Caco-2 (cell line): ENCODE results near the gene TMC1. TPM values are rescaled to one million over a fixed set of nuclear protein-coding genes. Genes with fewer than 3 reads are reported as not detected.

Experiments
- BruUV-seq: library from RNA; stranded (reverse); fragments of 400-500 nt; replicated peaks from 2 replicates; lab custom pipeline; 2021; lab: Mats Ljungman, UMichigan
- CTCF ChIA-PET: fragments of 300-600 bp; sonication (Branson Sonifier 250); formaldehyde crosslinking; loops from one replicate; lab custom pipeline; 2022; ENCODE audit warnings: antibody characterized with exemption; lab: Charles Lee
- POLR2A ChIA-PET: fragments of 300-600 bp; sonication (Branson Sonifier 250); formaldehyde crosslinking; loops from one replicate; lab custom pipeline; 2022; ENCODE audit warnings: antibody characterized with exemption; lab: Charles Lee
- DNase-seq, 2 experiments: peaks; one replicate each; pipeline versions ENCODE4 v3.0.0 to v3.0.0-alpha.2; 2020 to 2022
- H3K27me3 ChIP-seq: replicated peaks from 2 replicates; pipeline ENCODE4 v1.6.0; 2011; ENCODE audit warnings: low read length; ENCODE audit not compliant: control insufficient read depth, insufficient read depth
- H3K36me3 ChIP-seq: 2 replicates; pipeline ENCODE4 v1.5.1; 2011; ENCODE audit warnings: low read length; ENCODE audit not compliant: control insufficient read depth, insufficient read depth
- H3K4me1 ChIP-seq: fragments of 250-450 bp; sonication (Bioruptor Pico); 2 replicates; pipeline ENCODE4 v1.5.1; 2020; ENCODE audit warnings: mild to moderate bottlenecking
- H3K4me3 ChIP-seq: 2 replicates; pipeline ENCODE4 v1.5.1; 2011; ENCODE audit warnings: low read depth, mild to moderate bottlenecking, control low read depth, low read length
- H3K9me3 ChIP-seq: fragments of 250-450 bp; sonication (Bioruptor Pico); 2 replicates; pipeline ENCODE4 v1.5.1; 2020; ENCODE audit warnings: mild to moderate bottlenecking, moderate library complexity
- H3K27ac Mint-ChIP-seq: one replicate; pipeline ENCODE4 v1.8.0; 2022; ENCODE audit warnings: mixed read lengths; ENCODE audit not compliant: unreplicated experiment
- H3K27me3 Mint-ChIP-seq: one replicate; pipeline ENCODE4 v1.8.0; 2022; ENCODE audit warnings: mixed read lengths; ENCODE audit not compliant: insufficient read depth, unreplicated experiment
- H3K36me3 Mint-ChIP-seq: one replicate; pipeline ENCODE4 v1.8.0; 2022; ENCODE audit warnings: mild to moderate bottlenecking, mixed read lengths; ENCODE audit not compliant: insufficient read depth, unreplicated experiment
- H3K4me1 Mint-ChIP-seq: one replicate; pipeline ENCODE4 v1.8.0; 2022; ENCODE audit warnings: low read depth, mixed read lengths; ENCODE audit not compliant: unreplicated experiment
- H3K4me3 Mint-ChIP-seq: one replicate; pipeline ENCODE4 v1.8.0; 2022; ENCODE audit warnings: mild to moderate bottlenecking, moderate library complexity, mixed read lengths; ENCODE audit not compliant: unreplicated experiment
- H3K9me3 Mint-ChIP-seq: one replicate; pipeline ENCODE4 v1.8.0; 2022; ENCODE audit warnings: mixed read lengths; ENCODE audit not compliant: unreplicated experiment
- intact Hi-C: fragments of 100-400 bp; cut with micrococcal nuclease; formaldehyde crosslinking; loops from one replicate; pipeline ENCODE4 v1.10.0; 2022; ENCODE audit not compliant: unreplicated experiment
- total RNA-seq: library from RNA; stranded (reverse); gene quantifications from 2 replicates; pipeline ENCODE4 v1.2.3, GENCODE V29; 2022
- TF ChIP-seq, protein P1 (sequence below), 2 experiments: fragments of 200-600 bp in 1 of 2; IDR thresholded peaks; 1 replicate in 1 of 2; 2 replicates in 1 of 2; pipeline versions ENCODE4 v1.5.1 to v1.8.0; 2011 to 2022; ENCODE audit warnings: antibody characterized with exemption in 1 of 2, control low read depth in 1 of 2, inconsistent platforms in 1 of 2, low read depth in 1 of 2, low read length in 1 of 2, mild to moderate bottlenecking in 1 of 2, moderate library complexity in 1 of 2; ENCODE audit not compliant: insufficient read depth in 1 of 2, severe bottlenecking in 1 of 2, unreplicated experiment in 1 of 2

The TMC1 gene
- total RNA-seq, 1 experiment from 2014 or later, result not detected

DNA sequence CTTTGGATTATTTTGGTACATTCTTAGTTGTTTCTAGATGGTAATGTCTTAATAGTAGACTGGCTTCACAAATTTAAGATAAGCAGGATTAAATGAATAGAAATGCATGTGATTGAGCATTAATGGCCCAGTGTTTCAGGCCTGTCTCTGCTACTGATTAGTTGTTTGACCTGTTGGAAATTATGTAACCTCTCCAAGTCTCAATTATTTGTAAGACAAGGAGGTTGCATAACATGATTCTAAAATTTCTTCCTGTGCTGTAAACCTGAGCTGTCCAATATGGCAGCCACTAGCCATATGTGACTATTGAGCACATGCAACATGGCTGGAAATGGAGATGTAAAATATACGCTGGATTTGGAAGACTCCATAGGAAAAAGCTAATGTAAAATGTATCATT is 333.9 kb downstream of the TMC1 start:
- Histone ChIP-seq H3K36me3 (no peaks in the 10 kb centered on the region), H3K9me3 (no peaks in the 10 kb centered on the region), H3K4me3 (no peak overlapping the region), H3K27me3 (no peaks in the 10 kb centered on the region), H3K4me1 (no peaks in the 10 kb centered on the region)
- TF ChIP-seq, protein P1, sequence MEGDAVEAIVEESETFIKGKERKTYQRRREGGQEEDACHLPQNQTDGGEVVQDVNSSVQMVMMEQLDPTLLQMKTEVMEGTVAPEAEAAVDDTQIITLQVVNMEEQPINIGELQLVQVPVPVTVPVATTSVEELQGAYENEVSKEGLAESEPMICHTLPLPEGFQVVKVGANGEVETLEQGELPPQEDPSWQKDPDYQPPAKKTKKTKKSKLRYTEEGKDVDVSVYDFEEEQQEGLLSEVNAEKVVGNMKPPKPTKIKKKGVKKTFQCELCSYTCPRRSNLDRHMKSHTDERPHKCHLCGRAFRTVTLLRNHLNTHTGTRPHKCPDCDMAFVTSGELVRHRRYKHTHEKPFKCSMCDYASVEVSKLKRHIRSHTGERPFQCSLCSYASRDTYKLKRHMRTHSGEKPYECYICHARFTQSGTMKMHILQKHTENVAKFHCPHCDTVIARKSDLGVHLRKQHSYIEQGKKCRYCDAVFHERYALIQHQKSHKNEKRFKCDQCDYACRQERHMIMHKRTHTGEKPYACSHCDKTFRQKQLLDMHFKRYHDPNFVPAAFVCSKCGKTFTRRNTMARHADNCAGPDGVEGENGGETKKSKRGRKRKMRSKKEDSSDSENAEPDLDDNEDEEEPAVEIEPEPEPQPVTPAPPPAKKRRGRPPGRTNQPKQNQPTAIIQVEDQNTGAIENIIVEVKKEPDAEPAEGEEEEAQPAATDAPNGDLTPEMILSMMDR (IDR thresholded peaks at IDR 0.05; ENCODE audit: insufficient read depth in 1 of 2, low read depth in 1 of 2, low read length in 1 of 2, severe bottlenecking in 1 of 2, unreplicated experiment in 1 of 2), result no peak
- Mint-ChIP-seq H3K4me3 (no peak overlapping the region), H3K4me1 (no peaks in the 10 kb centered on the region), H3K27me3 (no peaks in the 10 kb centered on the region), H3K36me3 (no peaks in the 10 kb centered on the region), H3K9me3 (no peaks in the 10 kb centered on the region), H3K27ac (no peak overlapping the region)
- CTCF ChIA-PET, result no interaction called here
- intact Hi-C loops, result loop anchor here (5.0 kb wide), 2 partner anchors 107 to 327 kb away; no protein-coding TSS in a partner anchor
- POLR2A ChIA-PET, result no interaction called here
- no peak for DNase-seq
- no TSS peak for BruUV-seq

DNA sequence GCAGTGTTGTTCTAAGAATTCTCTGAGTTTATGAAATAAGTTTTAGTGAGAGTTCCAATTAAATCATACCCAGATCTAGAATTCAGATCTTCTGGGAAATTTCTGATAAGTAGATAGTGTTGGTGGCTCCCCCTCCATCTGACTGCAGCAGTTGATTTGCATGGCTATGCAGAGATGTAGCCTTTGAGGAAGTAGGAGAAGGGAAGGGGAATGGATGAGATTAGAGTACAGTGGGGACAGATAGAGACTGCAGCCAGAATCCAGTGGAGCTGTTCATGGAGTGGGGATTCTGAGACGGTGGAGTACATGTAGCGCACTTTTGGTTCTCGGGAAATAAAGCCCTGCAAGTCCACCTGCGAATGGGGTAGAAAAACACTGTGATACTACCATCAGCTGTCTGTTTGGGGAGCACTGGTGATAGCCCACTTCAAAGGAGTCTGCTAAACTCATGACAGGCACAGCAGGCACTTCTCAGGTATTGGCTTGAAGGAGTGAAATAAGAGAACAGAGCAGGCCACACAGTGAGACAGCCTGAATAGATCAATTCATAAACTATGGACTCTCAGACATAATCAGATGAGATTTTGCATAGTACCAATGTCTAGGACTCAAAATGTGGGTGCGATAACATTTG is 334.6 kb downstream of the TMC1 start:
- POLR2A ChIA-PET, result no interaction called here
- Histone ChIP-seq H3K9me3 (no peaks in the 10 kb centered on the region), H3K36me3 (no peaks in the 10 kb centered on the region), H3K4me3 (no peak overlapping the region), H3K4me1 (no peaks in the 10 kb centered on the region), H3K27me3 (no peaks in the 10 kb centered on the region)
- Mint-ChIP-seq H3K4me3 (no peak overlapping the region), H3K36me3 (no peaks in the 10 kb centered on the region), H3K9me3 (no peaks in the 10 kb centered on the region), H3K4me1 (no peaks in the 10 kb centered on the region), H3K27me3 (no peaks in the 10 kb centered on the region), H3K27ac (no peak overlapping the region)
- intact Hi-C loops, result loop anchor here (5.0 kb wide), 2 partner anchors 106 to 326 kb away; no protein-coding TSS in a partner anchor
- CTCF ChIA-PET, result no interaction called here
- no TSS peak for BruUV-seq
- no peak for DNase-seq
- TF ChIP-seq, protein P1 (IDR thresholded peaks at IDR 0.05; ENCODE audit: insufficient read depth in 1 of 2, low read depth in 1 of 2, low read length in 1 of 2, severe bottlenecking in 1 of 2, unreplicated experiment in 1 of 2), result no peak

DNA sequence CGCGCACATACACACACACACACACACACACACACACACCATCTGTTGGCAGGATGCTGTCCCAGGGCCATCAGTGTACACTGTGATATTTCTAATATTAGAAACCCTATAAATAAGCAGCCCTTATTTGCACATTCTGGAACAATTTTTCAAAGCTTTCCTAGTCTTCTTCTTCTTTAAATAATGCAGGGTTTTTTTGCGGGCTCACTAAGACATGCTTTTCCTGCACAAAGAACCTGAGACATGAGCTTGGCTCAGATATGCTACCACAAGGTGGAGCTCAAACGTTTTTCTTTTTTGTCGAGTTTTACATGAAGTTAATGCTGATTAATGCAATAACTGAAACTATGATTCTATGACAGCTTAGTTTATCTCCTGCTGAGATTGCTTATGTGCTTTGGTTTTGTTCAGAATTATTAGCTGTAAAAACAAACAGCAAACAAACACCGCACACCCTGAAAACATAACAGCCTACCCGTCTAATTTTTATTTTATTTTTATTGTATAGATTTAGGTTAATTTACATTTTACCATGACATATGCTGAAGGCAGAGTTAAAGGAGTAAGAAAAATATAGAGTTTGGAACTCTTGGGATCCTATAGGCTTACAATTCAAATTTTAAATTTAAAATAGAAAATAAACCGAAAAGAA is 335.7 kb downstream of the TMC1 start:
- no TSS peak for BruUV-seq
- ChIA-PET CTCF (interaction anchor here (0.7 to 1.9 kb wide), 4 partner anchors 13 to 225 kb away, joined by 3 to 7 read pairs (median 6); no protein-coding TSS in a partner anchor), POLR2A (no interaction called here)
- H3K4me3 ChIP-seq, result no peak overlapping the region
- Mint-ChIP-seq H3K36me3 (no peaks in the 10 kb centered on the region), H3K27me3 (no peaks in the 10 kb centered on the region), H3K4me1 (no peaks in the 10 kb centered on the region), H3K9me3 (no peaks in the 10 kb centered on the region), H3K27ac (no peak overlapping the region), H3K4me3 (no peak overlapping the region)
- no peaks in the 10 kb centered on the region for H3K36me3 ChIP-seq
- H3K9me3 ChIP-seq, result no peaks in the 10 kb centered on the region
- intact Hi-C loops, result loop anchor here (1.0 to 5.0 kb wide), 4 partner anchors 105 to 325 kb away; no protein-coding TSS in a partner anchor
- H3K4me1 ChIP-seq, result no peaks in the 10 kb centered on the region
- DNase-seq, result peak in 1 of 2 experiments; percentile 17
- H3K27me3 ChIP-seq, result no peaks in the 10 kb centered on the region
- TF ChIP-seq, protein P1 (IDR thresholded peaks at IDR 0.05; ENCODE audit: insufficient read depth in 1 of 2, low read depth in 1 of 2, low read length in 1 of 2, severe bottlenecking in 1 of 2, unreplicated experiment in 1 of 2), result peak in 1 of 2 experiments; percentile 24
